ENCODE results near the gene CRX.

DNA sequence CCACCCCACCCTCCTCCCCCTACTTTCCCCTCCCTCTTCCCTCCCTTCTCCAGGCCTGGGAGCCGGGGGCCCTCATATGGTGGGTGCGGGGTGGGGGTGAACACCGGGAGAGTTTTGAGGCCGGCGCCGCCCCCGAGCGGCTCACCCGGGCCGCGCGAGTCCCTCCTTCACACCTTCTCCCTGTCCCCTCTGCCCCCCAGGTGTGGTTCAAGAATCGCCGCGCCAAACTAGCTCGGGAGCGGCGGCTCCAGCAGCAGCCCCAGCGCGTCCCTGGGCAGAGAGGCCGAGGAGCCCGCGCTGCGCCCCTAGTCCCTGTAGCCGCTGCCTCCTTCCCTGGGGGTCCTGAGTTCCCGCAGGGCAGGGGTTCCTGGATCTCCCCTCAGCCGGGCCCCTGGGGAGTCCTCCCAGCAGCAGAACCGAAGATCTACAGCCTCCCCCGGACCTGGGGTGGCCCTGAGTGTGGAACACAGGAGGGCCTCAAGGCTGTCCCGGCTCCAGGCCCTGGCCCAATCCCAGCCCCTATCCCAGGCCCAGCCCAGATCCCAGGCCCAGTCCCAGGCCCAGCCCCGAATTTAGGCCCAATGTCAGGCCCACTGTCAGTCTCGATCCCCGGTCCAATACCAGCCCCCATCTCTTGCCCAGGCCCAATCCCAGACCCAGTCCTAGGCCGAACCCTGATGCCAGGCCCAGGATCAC lies 39.0 kb downstream of the CRX start:
- no peak for TF ChIP-seq POLR2A (IDR thresholded peaks at IDR 0.05; ENCODE audit: low read length)
- TF ChIP-seq GATA1 (IDR thresholded peaks at IDR 0.05; ENCODE audit: low read depth, low read length): no peak

Measured in erythroblast (primary cell).